GM18519 (cell line): ENCODE measurements around the gene C1D.

Experiments
- ATAC-seq: cut with Tn5 transposase; IDR thresholded peaks from one replicate; pipeline ENCODE4 v1.9.1; 2021; ENCODE audit warnings: mild to moderate bottlenecking, moderate library complexity; ENCODE audit not compliant: unreplicated experiment, low FRiP score

The C1D gene

GRCh38 chr2:68059784-68060525, 2.8 kb downstream of the C1D start:
- no peak for ATAC-seq

- no peak for ATAC-seq
Measured at GRCh38 chr2:68057658-68058396, 5.0 kb downstream of the C1D start.

DNA sequence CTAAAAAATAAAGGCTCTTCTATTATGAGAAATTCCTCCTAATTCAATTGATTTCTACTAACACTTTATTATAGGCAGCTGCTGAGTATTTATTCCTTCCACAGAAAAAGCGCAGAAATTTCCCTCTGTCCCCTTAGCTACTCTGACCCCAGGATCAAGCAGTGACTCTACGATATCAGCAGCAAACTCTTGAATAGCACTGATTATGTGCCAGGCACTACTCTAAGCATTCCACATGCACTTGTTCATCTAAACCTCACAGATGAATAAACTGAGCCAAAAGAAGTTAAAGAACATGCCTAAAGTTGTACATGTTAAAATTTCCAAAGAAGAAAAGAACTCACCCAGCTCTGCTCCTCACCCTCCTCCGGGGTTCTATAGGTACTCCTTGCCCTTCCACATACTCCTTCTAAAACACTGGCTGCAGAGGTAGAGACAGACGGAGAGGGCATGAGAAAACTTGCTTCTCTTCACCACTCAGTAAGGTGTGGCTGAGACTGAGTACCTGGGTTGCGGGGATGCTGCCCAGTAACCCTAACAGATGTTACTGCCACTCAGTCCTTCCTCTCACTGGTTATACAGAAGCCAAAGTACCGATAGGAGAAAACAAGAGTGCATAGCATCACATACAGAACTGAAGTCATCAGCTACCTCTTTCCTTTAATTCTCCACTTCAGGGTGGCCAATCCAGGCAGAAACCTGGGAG, 9.9 kb downstream of the C1D start:
- ATAC-seq, result no peak

DNA sequence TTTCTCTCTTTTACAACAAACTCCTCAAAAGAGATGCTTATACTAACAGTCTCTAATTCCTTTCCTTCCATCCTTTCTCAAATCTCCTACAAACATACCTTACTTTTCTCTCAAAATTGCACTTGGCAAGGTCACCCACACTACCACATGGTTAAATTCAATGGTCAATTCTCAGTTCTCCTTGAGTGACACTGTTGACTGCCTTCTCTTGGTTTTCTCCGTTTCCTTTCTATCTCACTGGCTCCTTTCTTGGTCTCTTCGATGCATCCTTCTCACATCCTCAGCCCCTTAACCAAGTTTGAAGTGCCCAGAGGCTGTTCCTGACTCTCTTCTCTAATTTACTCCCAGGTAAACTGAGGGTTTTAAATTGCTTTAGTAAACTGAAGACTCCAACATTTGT, 12.5 kb downstream of the C1D start:
- no peak for ATAC-seq

DNA sequence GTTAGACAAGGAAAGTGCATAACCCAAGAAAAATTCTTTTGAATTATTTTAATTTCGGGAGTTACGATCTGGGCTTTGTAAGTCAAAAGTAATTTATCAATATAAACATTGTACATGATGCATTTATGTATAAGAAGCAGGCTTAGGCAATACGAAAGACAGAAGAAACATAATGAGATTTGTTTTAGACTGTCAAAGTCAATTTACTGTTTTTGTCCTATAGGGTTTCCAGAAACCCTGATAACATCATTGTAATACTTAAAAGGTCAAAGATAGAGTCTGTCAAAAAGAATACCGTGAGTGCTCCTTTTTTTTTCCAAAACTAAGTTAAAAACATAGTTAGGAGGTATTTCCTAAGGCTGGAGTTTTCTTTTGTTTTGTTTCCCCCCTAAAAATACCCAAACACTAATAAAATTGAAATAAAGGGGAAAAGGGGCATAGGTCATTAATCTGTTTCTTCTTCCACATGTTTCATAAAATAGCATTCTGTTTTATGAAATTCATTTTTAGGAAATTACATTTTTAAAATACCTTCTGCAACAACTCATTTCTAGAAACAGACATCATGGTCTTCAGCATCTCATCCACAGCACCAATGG, 16.1 kb downstream of the C1D start:
- no peak for ATAC-seq

DNA sequence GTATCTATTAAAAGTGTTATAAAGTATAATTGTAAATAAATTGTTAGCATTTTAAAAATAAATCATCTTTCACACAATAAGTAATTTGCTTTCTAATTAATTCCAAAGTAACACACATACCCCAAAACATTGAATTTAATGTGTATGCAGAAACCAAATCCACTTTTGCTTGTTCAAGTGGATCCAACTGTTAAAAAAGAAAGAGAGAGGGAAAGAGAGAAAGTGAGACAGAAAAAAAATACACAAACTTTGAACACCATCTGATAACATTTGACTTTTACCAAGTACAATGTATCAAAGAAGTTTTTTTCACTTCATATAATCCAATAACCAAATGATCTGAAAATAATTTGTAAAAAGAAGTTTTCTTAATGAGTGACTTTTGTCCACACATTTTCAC, 16.6 kb downstream of the C1D start:
- no peak for ATAC-seq

DNA sequence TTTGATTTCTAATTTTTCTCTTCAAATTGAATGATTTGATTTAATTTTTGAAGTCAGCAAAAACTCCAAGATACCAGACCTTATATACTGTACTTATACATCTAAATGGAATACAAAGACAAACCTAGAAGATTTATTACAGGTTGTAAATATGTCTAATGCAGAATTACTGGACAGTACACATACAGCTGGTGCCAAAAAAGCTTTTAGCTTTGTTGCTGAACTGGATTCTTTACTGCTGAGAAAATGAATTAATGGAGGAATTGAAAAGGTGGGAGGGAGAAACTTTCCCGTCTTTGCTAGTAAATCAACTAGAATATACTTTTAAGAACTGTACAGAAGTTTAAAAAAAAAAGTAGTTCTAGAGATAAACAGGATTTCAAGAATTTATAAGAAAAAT, 17.5 kb downstream of the C1D start:
- no peak for ATAC-seq

GRCh38 chr2:68044099-68044498, 18.7 kb downstream of the C1D start:
- no peak for ATAC-seq

DNA sequence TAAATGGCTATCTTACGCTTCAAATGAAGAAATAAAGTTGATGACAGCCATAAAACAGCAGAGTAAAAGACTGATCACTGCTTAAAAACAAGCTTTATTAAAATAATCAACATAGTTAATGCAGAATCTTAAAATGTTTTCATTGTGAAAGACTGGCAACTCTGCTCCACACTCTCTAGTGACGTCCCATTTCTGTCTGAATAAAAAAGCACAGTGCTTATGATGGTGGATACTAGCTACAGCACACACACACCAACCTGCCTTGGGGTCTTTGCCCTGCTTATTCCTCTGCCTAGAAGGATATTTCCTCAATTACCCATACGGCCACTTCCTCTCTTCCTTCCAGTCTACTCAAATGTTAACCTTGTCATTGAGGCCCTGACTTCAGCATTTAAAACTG, 19.1 kb downstream of the C1D start:
- ATAC-seq, result no peak

DNA sequence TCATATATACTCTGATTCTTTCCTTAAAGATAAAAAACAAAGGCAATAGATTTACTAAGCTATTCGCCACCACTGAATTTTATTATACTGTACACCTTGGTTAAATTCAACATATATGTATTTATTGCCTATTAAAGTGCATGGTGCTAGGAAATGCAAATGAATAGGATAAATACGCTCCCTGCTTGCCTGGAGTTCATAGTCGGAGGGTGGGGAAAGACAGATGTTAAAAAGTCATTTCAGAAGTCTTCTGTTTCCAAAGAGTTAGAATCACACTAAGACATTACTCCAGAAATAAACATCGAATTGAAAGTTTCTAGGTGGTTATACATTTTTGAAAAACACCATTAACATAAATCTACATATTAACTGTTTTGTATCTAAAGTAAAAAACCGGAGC, 19.8 kb downstream of the C1D start:
- ATAC-seq, result no peak

- ATAC-seq, result no peak
Measured at GRCh38 chr2:68041704-68042245, 21.0 kb downstream of the C1D start.

DNA sequence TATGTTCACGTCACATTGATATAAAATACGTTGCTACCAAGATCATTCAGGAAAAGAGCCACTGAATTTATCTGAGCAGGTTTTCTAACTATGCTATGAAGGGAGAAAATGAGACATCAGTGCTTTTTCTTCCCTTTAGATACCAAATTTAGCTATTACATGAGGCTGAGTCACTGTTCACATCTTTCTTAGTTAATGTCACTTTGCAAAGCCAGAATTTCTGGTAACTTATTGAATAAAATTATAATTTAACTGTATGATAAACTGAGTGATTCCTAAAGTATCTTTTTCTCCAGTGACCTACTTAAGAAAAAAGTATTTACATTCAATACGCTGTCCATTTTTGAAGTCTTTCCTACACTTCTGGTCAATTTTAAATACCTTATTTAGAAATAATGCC, 22.7 kb downstream of the C1D start:
- no peak for ATAC-seq

GRCh38 chr2:68039317-68039716, 23.5 kb downstream of the C1D start:
- ATAC-seq, result no peak

DNA sequence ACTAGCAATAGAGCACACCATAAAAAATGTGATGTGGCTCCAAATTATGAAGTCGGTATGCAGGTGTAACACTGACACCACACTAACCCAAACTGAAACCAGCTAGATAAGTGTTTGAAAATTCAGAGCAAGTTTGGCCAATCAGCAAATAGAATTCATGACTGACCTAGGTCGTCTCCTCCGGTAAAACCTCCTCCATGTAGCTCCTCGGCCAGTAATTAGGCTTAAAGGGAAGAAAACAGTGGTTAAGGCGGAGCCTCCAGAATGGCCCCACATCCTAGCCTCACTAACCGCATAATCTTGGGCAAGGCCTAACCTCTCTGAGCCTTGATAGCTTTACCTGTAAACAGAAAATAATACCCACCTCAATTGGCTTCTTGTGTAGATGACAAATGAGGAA, 30.1 kb downstream of the C1D start:
- no peak for ATAC-seq

DNA sequence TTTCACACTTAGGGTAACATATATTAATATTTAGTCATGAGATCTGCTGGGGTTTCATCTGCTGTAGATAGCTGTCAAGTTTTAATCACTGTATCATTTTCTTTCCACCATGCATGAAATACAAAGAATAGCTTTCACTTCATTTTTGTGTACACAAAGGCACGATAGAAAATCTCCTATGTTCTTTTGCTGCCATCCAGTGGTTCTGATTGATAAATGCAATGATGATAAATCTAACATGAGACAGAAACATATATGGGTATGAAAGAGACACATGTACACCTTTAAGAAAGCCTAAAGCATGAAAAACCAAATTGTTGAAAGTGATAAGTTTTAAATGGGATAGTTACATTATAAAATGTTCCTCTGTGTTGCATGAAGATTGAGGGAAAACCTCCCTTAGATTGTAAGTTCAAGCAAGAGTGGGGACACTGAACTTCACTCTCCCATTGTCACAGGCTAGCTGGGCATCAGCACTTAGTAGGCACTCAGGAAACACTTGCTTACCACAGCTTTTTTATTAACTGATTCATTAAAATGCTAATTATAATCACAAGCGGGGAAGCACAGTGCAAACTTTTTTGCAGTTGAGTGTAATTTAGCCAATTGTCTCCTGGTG, 31.2 kb downstream of the C1D start:
- ATAC-seq, result no peak

DNA sequence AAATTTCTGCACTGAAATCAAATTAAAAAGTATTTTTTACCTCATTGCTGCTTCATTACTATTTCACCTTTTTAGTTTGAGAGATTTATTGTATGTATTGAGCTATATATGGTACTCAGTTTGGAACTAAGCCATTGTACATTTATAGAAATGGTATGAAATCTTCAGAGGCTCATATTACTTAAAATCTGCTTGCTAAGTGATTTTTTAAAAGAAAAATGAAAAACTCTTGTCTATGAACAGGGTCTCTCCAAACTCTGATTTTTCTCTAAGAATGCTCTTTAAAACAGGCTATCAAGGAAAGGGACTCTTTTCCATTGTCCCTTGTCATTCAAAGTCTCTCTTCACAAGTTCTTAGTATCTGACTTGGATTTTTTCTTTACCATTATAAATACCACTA, 31.8 kb downstream of the C1D start:
- no peak for ATAC-seq

GRCh38 chr2:68030529-68030928, 32.3 kb downstream of the C1D start:
- no peak for ATAC-seq

DNA sequence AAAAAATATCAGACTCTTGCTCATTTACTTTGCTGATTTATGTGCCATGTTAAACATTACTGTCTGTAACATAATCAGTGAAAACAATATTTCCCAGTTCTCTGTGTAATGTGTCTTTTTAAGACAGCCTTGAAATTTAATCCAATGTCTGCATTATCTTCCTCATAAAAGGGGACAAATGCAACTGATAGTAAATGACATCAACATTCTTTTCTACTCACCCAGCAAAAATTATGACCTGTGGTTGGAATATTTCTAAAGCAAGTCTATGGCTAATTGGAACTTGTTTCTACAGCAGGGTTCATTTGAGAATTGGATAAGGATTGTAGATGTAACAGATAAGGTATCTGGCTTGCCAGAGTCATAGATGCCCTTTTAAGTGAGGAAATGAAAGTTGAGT, 34.8 kb downstream of the C1D start:
- no peak for ATAC-seq

DNA sequence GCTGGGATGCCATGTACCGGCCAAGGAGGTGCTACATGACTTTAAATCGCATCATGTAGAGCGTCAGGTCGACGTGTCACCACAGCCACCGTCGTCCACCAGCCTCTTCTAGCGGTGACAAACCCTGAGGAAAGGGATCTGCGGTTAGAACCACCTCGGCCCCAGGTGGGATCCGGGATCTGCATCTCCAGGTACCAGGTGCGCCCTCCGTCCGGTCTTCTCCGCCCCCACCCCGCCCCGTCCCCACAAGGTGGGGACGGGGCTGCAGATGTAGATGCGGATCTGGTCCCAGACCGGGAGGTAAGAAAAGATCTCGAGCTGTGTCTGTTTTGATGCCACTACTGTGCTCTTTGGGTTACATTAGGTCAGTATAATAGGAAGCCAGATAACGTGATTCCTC, 38.4 kb downstream of the C1D start:
- ATAC-seq, result no peak

GRCh38 chr2:68023904-68024303, 38.9 kb downstream of the C1D start:
- no peak for ATAC-seq

DNA sequence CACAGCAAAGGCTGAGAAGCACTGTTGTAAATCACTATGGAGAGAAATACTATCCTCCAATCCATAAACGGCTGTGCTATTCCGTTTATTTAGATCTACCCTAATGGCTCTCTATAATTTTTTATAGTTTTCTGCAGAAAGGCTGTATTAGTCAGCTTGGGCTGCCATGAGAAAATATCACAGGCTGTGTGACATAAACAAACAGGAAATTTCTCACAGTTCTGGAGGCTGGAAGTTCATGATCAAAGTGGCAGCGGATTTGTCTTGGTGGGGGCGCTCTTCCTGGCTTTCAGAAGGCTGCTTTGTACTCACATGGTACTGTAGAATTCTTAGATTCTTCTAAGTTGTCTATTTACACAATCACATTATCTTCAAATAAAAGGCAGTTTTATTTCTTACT, 44.1 kb downstream of the C1D start:
- ATAC-seq, result no peak
